ENCODE measurements around the gene C16orf96.

The C16orf96 gene

GRCh38 chr16:4556112-4556511, at the start of gene C16orf96:
C16orf96 (plus strand) TSS chr16:4556340; CDS start chr16:4556490, 150 bp downstream.
- FAIRE-seq (no peak), DNase-seq (ENCODE audit: insufficient read length, low spot score) (no peak)

GRCh38 chr16:4506450-4506849, 49.7 kb upstream of the C16orf96 start:
- FAIRE-seq: peak; percentile 98

GRCh38 chr16:4507588-4508345, 48.4 kb upstream of the C16orf96 start:
- FAIRE-seq (no peak), DNase-seq (ENCODE audit: insufficient read length, low spot score) (no peak)

More at GRCh38 chr16:4506450-4506849, 49.7 kb upstream of the C16orf96 start:
- peak; percentile 38 for DNase-seq (ENCODE audit: insufficient read length, low spot score)

GRCh38 chr16:4508806-4509205, 47.3 kb upstream of the C16orf96 start:
- FAIRE-seq: no peak
- no peak for DNase-seq (ENCODE audit: insufficient read length, low spot score)

- no peak for DNase-seq (ENCODE audit: insufficient read length, low spot score)
- no peak for FAIRE-seq
Observed at GRCh38 chr16:4509420-4509819, 46.7 kb upstream of the C16orf96 start.

- no peak for DNase-seq (ENCODE audit: insufficient read length, low spot score)
- FAIRE-seq: no peak
Observed at GRCh38 chr16:4510131-4510530, 46.0 kb upstream of the C16orf96 start.

- FAIRE-seq (no peak), DNase-seq (ENCODE audit: insufficient read length, low spot score) (no peak)
Observed at GRCh38 chr16:4510747-4511426, 45.3 kb upstream of the C16orf96 start.

GRCh38 chr16:4511441-4512082, 44.6 kb upstream of the C16orf96 start:
- DNase-seq (ENCODE audit: insufficient read length, low spot score): no peak
- FAIRE-seq: no peak

- DNase-seq (ENCODE audit: insufficient read length, low spot score): no peak
- FAIRE-seq: no peak
Observed at GRCh38 chr16:4512473-4512872, 43.7 kb upstream of the C16orf96 start.

GRCh38 chr16:4513086-4513860, 42.9 kb upstream of the C16orf96 start:
- DNase-seq (ENCODE audit: insufficient read length, low spot score) (no peak), FAIRE-seq (no peak)

GRCh38 chr16:4513881-4514280, 42.3 kb upstream of the C16orf96 start:
- FAIRE-seq: no peak
- DNase-seq (ENCODE audit: insufficient read length, low spot score): no peak

- FAIRE-seq (no peak), DNase-seq (ENCODE audit: insufficient read length, low spot score) (no peak)
Observed at GRCh38 chr16:4514606-4515005, 41.5 kb upstream of the C16orf96 start.

- DNase-seq (ENCODE audit: insufficient read length, low spot score): no peak
Observed at GRCh38 chr16:4515611-4516233, 40.4 kb upstream of the C16orf96 start.

GRCh38 chr16:4517812-4518680, 38.1 kb upstream of the C16orf96 start:
- DNase-seq (ENCODE audit: insufficient read length, low spot score): no peak
- FAIRE-seq: no peak

More at GRCh38 chr16:4515611-4516233, 40.4 kb upstream of the C16orf96 start:
- FAIRE-seq: peak; percentile 97

GRCh38 chr16:4519274-4520058, 36.7 kb upstream of the C16orf96 start:
- DNase-seq (ENCODE audit: insufficient read length, low spot score) (no peak), FAIRE-seq (no peak)

- DNase-seq (ENCODE audit: insufficient read length, low spot score) (no peak), FAIRE-seq (no peak)
Observed at GRCh38 chr16:4520913-4521312, 35.2 kb upstream of the C16orf96 start.

GRCh38 chr16:4522051-4522581, 34.0 kb upstream of the C16orf96 start:
- no peak for FAIRE-seq

GRCh38 chr16:4523686-4524085, 32.5 kb upstream of the C16orf96 start:
- FAIRE-seq (no peak), DNase-seq (ENCODE audit: insufficient read length, low spot score) (no peak)

More at GRCh38 chr16:4522051-4522581, 34.0 kb upstream of the C16orf96 start:
- no peak for DNase-seq (ENCODE audit: insufficient read length, low spot score)
